GM12872 (cell line): ENCODE measurements around the gene PRSS33.

Experiments
- CTCF ChIP-seq: IDR thresholded peaks from 3 replicates; pipeline ENCODE4 v1.5.1; 2011; ENCODE audit warnings: low read depth, mild to moderate bottlenecking, low read length, moderate library complexity; ENCODE audit not compliant: insufficient read depth

Gene PRSS33

GRCh38 chr16:2771496-2772402 lies 15.6 kb downstream of the PRSS33 start:
- no peak for TF ChIP-seq CTCF

- 0 out of 3 replicates have a peak, but pooled peaks have one; percentile 8 for TF ChIP-seq CTCF
These were observed 17.1 kb downstream of the PRSS33 start for GRCh38 chr16:2770057-2770951.

- no peak for TF ChIP-seq CTCF
These were observed 17.7 kb downstream of the PRSS33 start for GRCh38 chr16:2769675-2770056.

- TF ChIP-seq CTCF: no peak
These were observed 18.2 kb downstream of the PRSS33 start for GRCh38 chr16:2769100-2769529.

GRCh38 chr16:2768403-2769089 lies 18.8 kb downstream of the PRSS33 start:
- TF ChIP-seq CTCF: no peak

GRCh38 chr16:2767891-2768290 lies 19.5 kb downstream of the PRSS33 start:
- TF ChIP-seq CTCF: no peak

GRCh38 chr16:2767140-2767731 lies 20.1 kb downstream of the PRSS33 start:
- TF ChIP-seq CTCF: no peak
